Bronchial epithelial cell (primary cell): ENCODE data around the gene TRAIP. TPM values are rescaled to one million over a fixed set of nuclear protein-coding genes. Genes with fewer than 3 reads are reported as not detected.
"Not testable (repeated sequence)": the region's sequence is repeated elsewhere in the genome, so short reads cannot be mapped to it uniquely, and the experiment has no call there.

Experiments used
- DNase-seq: peaks from one replicate; pipeline ENCODE4 v3.0.0-alpha.2; 2010; ENCODE audit warnings: low read depth
- FAIRE-seq: peaks from 2 replicates; lab custom pipeline; 2011; peaks lifted over from hg19 to GRCh38; lab: Jason Lieb, UNC
- H3K27me3 ChIP-seq: 2 replicates; pipeline ENCODE4 v1.5.1; 2011; ENCODE audit warnings: low read length; ENCODE audit not compliant: control insufficient read depth, insufficient read depth
- H3K36me3 ChIP-seq: 2 replicates; pipeline ENCODE4 v1.5.1; 2011; ENCODE audit warnings: low read length; ENCODE audit not compliant: control insufficient read depth, insufficient read depth
- H3K4me3 ChIP-seq: 2 replicates; pipeline ENCODE4 v1.5.1; 2011; ENCODE audit warnings: mild to moderate bottlenecking, low read depth, low read length, control low read depth
- CTCF ChIP-seq: IDR thresholded peaks from 2 replicates; pipeline ENCODE4 v1.5.1; 2011; ENCODE audit warnings: mild to moderate bottlenecking, moderate library complexity, low read length, control low read depth, inconsistent platforms; ENCODE audit not compliant: insufficient read depth, severe bottlenecking
- total RNA-seq: library from RNA; depleted of rRNA; stranded (reverse); fragments of >200 nt; gene quantifications from 2 replicates; pipeline ENCODE4 v1.2.1, GENCODE V29; 2014

The TRAIP gene
- total RNA-seq, 1 donor from 2014 or later, result 0.79 TPM

GRCh38 chr3:49788056-49788455 is 68.3 kb downstream of the TRAIP start:
- no peak for FAIRE-seq

GRCh38 chr3:49787536-49787935 is 68.8 kb downstream of the TRAIP start:
- DNase-seq (no peak), FAIRE-seq (no peak)
- no peak for TF ChIP-seq CTCF
- H3K4me3 ChIP-seq, result no peak overlapping the region
- peaks cover 2% of the 10 kb centered on the region for H3K36me3 ChIP-seq
- no peaks in the 10 kb centered on the region for H3K27me3 ChIP-seq

More at GRCh38 chr3:49788056-49788455, 68.3 kb downstream of the TRAIP start:
- DNase-seq, result no peak
- Histone ChIP-seq H3K27me3 (no peaks in the 10 kb centered on the region), H3K4me3 (no peak overlapping the region), H3K36me3 (peaks cover 2% of the 10 kb centered on the region)
- TF ChIP-seq CTCF, result no peak

GRCh38 chr3:49787182-49787464 is 69.2 kb downstream of the TRAIP start:
- peak; percentile 65 for DNase-seq
- TF ChIP-seq CTCF, result no peak
- H3K27me3 ChIP-seq, result no peaks in the 10 kb centered on the region
- peaks cover 2% of the 10 kb centered on the region for H3K36me3 ChIP-seq
- no peak overlapping the region for H3K4me3 ChIP-seq
- peak; percentile 62 for FAIRE-seq

- H3K4me3 ChIP-seq, result peak within 1 kb of the TSS; percentile 91
- no peaks in the 10 kb centered on the region for H3K27me3 ChIP-seq
- DNase-seq, result peak; percentile 99
- H3K36me3 ChIP-seq, result peaks cover 2% of the 10 kb centered on the region
- TF ChIP-seq CTCF, result no peak
- FAIRE-seq, result peak; percentile 86
Measured at GRCh38 chr3:49786357-49787181, 69.8 kb downstream of the TRAIP start, which contains the start of gene IP6K1. TSS of gene IP6K1 (minus strand) at chr3:49786542. CDS start at chr3:49748040, 38,502 bp downstream.

GRCh38 chr3:49785565-49786356 is 70.6 kb downstream of the TRAIP start:
- peak; percentile 81 for FAIRE-seq

GRCh38 chr3:49782277-49782676 is 74.1 kb downstream of the TRAIP start:
- not testable (repeated sequence) for H3K36me3 ChIP-seq, FAIRE-seq, DNase-seq, H3K4me3 ChIP-seq, H3K27me3 ChIP-seq

More at GRCh38 chr3:49785565-49786356, 70.6 kb downstream of the TRAIP start:
- H3K4me3 ChIP-seq, result peak overlapping the region; percentile 91
- H3K27me3 ChIP-seq, result no peaks in the 10 kb centered on the region
- no peak for TF ChIP-seq CTCF
- DNase-seq, result no peak
- H3K36me3 ChIP-seq, result peaks cover 2% of the 10 kb centered on the region
